Right atrium auricular region (tissue), 2 donors: ENCODE measurements around the gene EXOC6B. TPM values are rescaled to one million over a fixed set of nuclear protein-coding genes. Genes with fewer than 3 reads are reported as not detected.

Experiments
- DNase-seq: peaks from one replicate; pipeline ENCODE4 v3.0.0-alpha.2; 2019; ENCODE audit warnings: low spot score
- H3K27ac ChIP-seq, 2 donors: fragments of 200-600 bp; sonication (generic); 1 replicate in 1 of 2; 2 replicates in 1 of 2; pipeline ENCODE4 v1.5.1; 2016 to 2019
- H3K27me3 ChIP-seq, 2 donors: fragments of 200-600 bp; sonication (generic); one replicate each; pipeline versions ENCODE4 v1.5.1 to v1.6.0; 2017 to 2019
- H3K36me3 ChIP-seq: fragments of 200-600 bp; sonication (generic); one replicate; pipeline ENCODE4 v1.5.1; 2016
- H3K4me1 ChIP-seq, 2 donors: fragments of 200-600 bp; sonication (generic); one replicate each; pipeline versions ENCODE4 v1.5.1 to v1.6.0; 2017 to 2019
- H3K4me3 ChIP-seq, 2 donors: fragments of 200-600 bp; sonication (generic); 1 replicate in 1 of 2; 2 replicates in 1 of 2; pipeline ENCODE4 v1.5.1; 2017 to 2019; ENCODE audit warnings: mild to moderate bottlenecking in 1 of 2, moderate library complexity in 1 of 2
- H3K9me3 ChIP-seq, 2 donors: fragments of 200-600 bp; sonication (generic); one replicate each; pipeline ENCODE4 v1.5.1; 2019
- total RNA-seq, 2 donors: library from RNA; depleted of rRNA; stranded (reverse); fragments of >200 nt; gene quantifications; one replicate each; pipeline ENCODE4 v1.1.0, GENCODE V29; 2016
- TF ChIP-seq, protein P1 (sequence below), 2 donors: fragments of 200-600 bp; sonication (generic); IDR thresholded peaks; one replicate each; pipeline ENCODE4 v1.5.1; 2019; ENCODE audit warnings: antibody characterized with exemption in 2 of 2

The EXOC6B gene
- total RNA-seq, 2 donors from 2014 or later: 80.5 to 111 TPM

GRCh38 chr2:72278046-72278445 is 547.8 kb downstream of the EXOC6B start:
- H3K4me1 ChIP-seq: peaks cover 0 to 21% of the 10 kb centered on the region in 2 donors
- no peak overlapping the region for H3K27ac ChIP-seq
- TF ChIP-seq, protein P1, sequence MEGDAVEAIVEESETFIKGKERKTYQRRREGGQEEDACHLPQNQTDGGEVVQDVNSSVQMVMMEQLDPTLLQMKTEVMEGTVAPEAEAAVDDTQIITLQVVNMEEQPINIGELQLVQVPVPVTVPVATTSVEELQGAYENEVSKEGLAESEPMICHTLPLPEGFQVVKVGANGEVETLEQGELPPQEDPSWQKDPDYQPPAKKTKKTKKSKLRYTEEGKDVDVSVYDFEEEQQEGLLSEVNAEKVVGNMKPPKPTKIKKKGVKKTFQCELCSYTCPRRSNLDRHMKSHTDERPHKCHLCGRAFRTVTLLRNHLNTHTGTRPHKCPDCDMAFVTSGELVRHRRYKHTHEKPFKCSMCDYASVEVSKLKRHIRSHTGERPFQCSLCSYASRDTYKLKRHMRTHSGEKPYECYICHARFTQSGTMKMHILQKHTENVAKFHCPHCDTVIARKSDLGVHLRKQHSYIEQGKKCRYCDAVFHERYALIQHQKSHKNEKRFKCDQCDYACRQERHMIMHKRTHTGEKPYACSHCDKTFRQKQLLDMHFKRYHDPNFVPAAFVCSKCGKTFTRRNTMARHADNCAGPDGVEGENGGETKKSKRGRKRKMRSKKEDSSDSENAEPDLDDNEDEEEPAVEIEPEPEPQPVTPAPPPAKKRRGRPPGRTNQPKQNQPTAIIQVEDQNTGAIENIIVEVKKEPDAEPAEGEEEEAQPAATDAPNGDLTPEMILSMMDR (IDR thresholded peaks at IDR 0.05): no peak
- no peaks in the 10 kb centered on the region for H3K9me3 ChIP-seq
- H3K4me3 ChIP-seq: no peak overlapping the region
- no peaks in the 10 kb centered on the region for H3K27me3 ChIP-seq
- DNase-seq: no peak
- no peaks in the 10 kb centered on the region for H3K36me3 ChIP-seq

GRCh38 chr2:72276876-72277275 is 549.0 kb downstream of the EXOC6B start:
- no peak overlapping the region for H3K27ac ChIP-seq
- no peaks in the 10 kb centered on the region for H3K27me3 ChIP-seq
- H3K9me3 ChIP-seq: no peaks in the 10 kb centered on the region
- TF ChIP-seq, protein P1 (IDR thresholded peaks at IDR 0.05): no peak
- peaks cover 0 to 29% of the 10 kb centered on the region in 2 donors for H3K4me1 ChIP-seq
- no peak for DNase-seq
- H3K36me3 ChIP-seq: no peaks in the 10 kb centered on the region
- no peak overlapping the region for H3K4me3 ChIP-seq

DNA sequence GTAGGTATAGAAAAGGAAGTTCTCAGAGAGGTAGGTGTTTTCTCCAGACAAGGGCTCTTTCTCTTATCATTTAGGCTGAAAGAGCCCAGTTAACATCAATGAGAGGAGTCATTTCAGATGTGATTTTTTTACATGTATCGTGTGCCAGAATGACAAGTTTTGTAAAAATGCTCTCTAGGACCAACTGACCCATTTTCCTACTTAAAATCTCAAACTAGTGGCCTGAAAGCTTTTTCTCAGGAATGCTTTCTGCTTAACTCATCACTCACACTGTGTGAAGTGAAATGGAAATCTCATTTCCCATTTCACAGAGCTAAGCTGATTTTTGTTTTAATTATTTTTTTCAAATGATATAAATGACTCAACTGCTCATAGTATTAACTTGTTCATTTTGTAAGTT is 549.5 kb downstream of the EXOC6B start:
- Histone ChIP-seq H3K27ac (no peak overlapping the region), H3K9me3 (no peaks in the 10 kb centered on the region), H3K27me3 (no peaks in the 10 kb centered on the region), H3K36me3 (no peaks in the 10 kb centered on the region), H3K4me1 (peaks cover 0 to 34% of the 10 kb centered on the region in 2 donors), H3K4me3 (no peak overlapping the region)
- DNase-seq: no peak
- TF ChIP-seq, protein P1 (IDR thresholded peaks at IDR 0.05): no peak

- H3K36me3 ChIP-seq: no peaks in the 10 kb centered on the region
- no peak overlapping the region for H3K4me3 ChIP-seq
- H3K27ac ChIP-seq: no peak overlapping the region
- DNase-seq: no peak
- peaks cover 0 to 35% of the 10 kb centered on the region in 2 donors for H3K4me1 ChIP-seq
- H3K27me3 ChIP-seq: no peaks in the 10 kb centered on the region
- TF ChIP-seq, protein P1 (IDR thresholded peaks at IDR 0.05): no peak
- H3K9me3 ChIP-seq: no peaks in the 10 kb centered on the region
Observed at GRCh38 chr2:72275084-72275483, 550.7 kb downstream of the EXOC6B start.

DNA sequence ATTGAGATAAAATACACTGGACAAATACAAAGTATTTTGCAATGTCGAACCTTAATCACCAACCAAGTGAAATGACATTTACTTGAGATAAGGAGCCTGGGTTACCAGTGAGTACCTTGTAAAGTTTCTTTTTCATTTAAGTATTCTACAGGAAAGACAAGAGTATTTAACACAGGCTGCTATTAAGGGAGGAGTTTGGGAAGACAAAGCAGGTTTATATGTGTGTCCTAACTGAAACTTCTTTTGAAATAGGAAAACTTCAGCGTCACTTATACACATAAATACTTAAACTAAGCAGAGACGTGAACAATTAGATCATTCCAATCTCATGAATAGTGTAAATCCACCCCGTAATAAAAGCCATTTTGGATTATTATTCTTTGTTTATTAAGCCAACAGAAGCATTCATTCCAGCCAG is 551.4 kb downstream of the EXOC6B start:
- Histone ChIP-seq H3K4me1 (peaks cover 0 to 35% of the 10 kb centered on the region in 2 donors), H3K36me3 (no peaks in the 10 kb centered on the region), H3K27me3 (no peaks in the 10 kb centered on the region), H3K4me3 (no peak overlapping the region), H3K27ac (no peak overlapping the region), H3K9me3 (no peaks in the 10 kb centered on the region)
- TF ChIP-seq, protein P1 (IDR thresholded peaks at IDR 0.05): no peak
- DNase-seq: no peak

GRCh38 chr2:72273384-72273783 is 552.4 kb downstream of the EXOC6B start:
- no peak for DNase-seq
- Histone ChIP-seq H3K27me3 (no peaks in the 10 kb centered on the region), H3K27ac (no peak overlapping the region), H3K9me3 (no peaks in the 10 kb centered on the region), H3K4me3 (no peak overlapping the region), H3K4me1 (peaks cover 0 to 35% of the 10 kb centered on the region in 2 donors), H3K36me3 (no peaks in the 10 kb centered on the region)
- TF ChIP-seq, protein P1 (IDR thresholded peaks at IDR 0.05): no peak
